ENCODE results near the gene KIAA1191. TPM values are rescaled to one million over a fixed set of nuclear protein-coding genes. Genes with fewer than 3 reads are reported as not detected.
"Not testable (repeated sequence)": the region's sequence is repeated elsewhere in the genome, so short reads cannot be mapped to it uniquely, and the experiment has no call there.

Gene KIAA1191, protein sequence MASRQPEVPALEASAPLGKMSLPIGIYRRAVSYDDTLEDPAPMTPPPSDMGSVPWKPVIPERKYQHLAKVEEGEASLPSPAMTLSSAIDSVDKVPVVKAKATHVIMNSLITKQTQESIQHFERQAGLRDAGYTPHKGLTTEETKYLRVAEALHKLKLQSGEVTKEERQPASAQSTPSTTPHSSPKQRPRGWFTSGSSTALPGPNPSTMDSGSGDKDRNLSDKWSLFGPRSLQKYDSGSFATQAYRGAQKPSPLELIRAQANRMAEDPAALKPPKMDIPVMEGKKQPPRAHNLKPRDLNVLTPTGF
- 154 and 160 TPM in 2 replicates for total RNA-seq

DNA sequence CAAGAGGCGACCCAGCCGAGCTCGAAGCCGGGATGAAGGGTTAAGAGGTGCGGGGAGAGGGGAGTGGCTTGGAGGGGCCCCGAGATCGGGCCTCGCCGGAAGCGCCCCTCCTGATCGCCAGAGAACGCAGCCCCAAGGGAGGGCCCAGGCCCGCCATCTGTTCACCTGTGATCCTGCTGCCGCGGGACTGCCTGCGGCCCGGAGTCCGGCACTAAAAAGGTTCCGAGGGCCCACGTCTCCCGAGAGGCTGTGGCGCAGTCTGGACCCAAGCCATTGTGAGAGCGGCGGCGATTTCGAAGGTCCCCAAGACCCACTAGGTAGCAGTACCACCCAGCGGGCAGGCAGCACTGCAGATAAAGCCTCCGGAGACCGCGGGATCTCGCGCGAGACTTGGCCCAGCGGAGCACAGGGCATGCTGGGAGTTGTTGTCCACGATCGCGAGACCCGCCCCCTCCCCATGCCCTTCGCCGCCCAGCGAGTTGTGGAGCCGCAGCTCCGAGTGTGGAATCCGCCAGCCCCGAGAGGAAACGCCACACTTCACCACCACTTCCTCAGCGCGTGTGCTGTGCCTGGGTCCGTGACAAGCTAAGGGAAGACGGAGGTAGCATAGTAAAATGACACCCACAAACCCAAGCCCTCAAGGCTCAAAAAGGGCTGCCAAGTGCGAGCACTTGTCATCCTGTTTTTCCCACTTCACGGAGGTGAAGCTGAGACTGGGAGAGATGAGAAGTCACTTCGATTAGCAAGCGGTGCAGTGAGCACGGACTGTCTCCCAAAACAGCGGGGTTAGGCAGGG lies at the start of gene KIAA1191:
TSS of gene KIAA1191 (minus strand) at position 328 of the 796 bp plus-strand sequence. CDS start 2,256 bp downstream, outside the sequence.
- DNase-seq (ENCODE audit: extremely low read depth, low read depth, low spot score): peak; percentile 48

DNA sequence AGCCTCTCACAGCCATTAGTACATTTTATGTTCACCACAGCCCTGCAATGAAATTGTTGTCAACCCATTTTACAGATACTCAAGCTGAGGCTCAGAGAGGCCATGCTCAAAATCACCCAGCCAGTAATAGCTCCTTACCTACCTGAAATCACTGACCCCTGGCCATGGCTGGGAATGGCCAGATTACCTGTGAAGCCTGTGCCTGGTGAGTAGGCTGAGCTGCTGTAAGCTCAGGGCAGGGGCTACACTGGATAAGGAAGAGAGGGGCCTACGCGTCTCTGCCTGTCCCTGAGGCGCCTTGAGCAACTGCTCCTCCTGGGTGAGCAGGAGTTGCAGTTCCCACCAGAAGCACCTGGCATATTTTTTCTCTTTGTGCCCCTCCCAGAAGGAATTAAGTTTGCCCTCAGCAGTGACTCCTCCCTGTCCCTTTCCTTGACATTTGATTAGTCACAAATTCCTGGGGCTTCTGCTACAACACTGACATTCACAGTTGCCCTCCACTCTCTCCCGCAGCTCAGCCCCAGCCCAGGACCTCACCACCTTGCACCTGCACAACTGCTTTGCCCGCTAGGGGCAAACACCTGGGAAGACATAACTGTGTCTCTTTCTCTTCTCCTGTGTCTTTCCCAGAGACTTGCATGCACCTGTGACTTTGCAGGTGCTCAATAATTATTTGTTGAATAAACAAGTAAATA lies 49.1 kb upstream of the KIAA1191 start:
- no peak for DNase-seq (ENCODE audit: extremely low read depth, low read depth, low spot score)

DNA sequence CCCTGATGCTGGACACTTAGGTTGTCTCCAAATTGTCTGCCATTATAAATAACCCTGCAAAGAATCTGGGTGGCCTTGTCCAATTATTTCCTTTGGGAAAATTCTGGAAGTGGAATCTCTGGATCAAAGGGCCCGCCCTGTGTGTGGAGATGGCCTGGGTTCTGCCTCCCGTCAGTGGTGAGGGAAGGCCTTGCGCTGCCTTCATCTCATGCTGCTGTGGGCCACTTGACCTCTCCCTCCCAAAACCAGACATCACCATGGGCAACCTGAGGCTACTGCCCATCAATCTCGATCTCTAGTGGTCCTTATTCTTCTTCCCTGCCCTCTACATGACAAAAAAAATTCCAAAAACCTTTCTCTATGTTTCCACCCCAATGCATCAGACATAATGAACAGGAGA lies 48.2 kb upstream of the KIAA1191 start:
- no peak for DNase-seq (ENCODE audit: extremely low read depth, low read depth, low spot score)

DNA sequence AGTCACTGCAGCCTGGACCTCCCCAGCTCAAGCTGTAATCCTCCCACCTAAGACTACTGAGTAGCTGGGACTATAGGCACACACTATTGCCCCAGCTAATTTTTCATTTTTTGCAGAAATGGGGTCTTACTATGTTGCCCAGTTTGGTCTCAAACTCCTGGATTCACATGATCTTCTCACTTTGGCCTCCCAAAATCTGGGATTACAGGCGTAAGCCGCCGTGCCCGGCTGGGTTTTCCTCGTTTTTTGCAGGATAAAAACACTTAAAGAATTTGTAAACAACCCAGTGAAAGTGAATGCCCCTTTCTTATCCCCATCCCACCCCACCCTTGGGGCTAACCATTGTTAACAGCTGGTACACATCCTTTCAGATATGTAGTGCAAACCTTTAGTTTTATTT lies 47.0 kb upstream of the KIAA1191 start:
- no peak for DNase-seq (ENCODE audit: extremely low read depth, low read depth, low spot score)

DNA sequence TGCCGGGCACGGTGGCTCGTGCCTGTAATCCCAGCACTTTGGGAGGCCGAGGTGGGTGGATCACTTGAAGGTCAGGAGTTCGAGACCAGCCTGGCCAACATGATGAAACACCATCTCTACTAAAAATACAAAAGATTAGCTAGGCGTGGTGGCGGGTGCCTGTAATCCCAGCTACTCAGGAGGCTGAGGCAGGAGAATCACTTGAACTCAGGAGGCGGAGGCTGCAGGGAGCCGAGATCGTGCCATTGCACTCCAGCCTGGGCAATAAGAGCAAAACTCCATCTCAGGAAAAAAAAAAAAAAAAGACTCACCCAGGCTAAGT lies 46.6 kb upstream of the KIAA1191 start:
- not testable (repeated sequence) for DNase-seq (ENCODE audit: extremely low read depth, low read depth, low spot score)

DNA sequence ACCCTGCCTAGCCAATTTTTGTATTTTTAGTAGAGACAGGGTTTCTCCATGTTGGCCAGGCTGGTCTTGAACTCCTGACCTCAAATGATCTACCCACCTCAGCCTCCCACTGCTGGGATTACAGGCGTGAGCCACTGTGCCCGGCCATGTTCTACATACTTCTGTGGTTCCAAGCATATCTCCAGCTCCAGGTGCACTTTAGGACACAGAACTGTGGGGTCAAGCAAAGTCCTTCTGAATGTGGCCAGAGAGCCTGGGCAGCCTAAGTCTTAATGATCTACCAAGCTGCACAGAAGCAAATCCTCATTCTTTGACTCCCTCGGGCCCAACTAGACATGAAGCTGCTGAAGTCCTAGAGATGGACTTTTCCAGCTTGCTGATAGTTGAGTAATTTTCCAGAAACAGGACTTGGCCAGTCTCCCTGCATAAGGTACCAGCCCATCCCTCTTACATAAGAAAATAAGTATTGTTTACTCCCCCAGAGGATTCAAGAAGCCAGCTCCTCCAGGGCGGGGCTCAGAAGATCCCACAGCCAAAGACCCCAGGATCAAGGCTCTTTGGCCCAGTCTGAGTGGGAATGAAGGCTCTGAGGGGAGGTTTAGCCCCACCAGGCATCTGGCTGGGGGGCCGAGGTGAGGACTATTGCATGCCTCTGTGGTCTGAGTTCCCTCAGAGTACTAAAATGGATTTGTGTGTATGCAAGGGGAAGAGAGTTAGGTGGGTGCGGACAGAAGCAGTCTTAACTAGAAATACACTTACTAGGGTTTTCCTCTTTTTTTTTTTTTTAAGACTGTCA lies 46.1 kb upstream of the KIAA1191 start:
- no peak for DNase-seq (ENCODE audit: extremely low read depth, low read depth, low spot score)

DNA sequence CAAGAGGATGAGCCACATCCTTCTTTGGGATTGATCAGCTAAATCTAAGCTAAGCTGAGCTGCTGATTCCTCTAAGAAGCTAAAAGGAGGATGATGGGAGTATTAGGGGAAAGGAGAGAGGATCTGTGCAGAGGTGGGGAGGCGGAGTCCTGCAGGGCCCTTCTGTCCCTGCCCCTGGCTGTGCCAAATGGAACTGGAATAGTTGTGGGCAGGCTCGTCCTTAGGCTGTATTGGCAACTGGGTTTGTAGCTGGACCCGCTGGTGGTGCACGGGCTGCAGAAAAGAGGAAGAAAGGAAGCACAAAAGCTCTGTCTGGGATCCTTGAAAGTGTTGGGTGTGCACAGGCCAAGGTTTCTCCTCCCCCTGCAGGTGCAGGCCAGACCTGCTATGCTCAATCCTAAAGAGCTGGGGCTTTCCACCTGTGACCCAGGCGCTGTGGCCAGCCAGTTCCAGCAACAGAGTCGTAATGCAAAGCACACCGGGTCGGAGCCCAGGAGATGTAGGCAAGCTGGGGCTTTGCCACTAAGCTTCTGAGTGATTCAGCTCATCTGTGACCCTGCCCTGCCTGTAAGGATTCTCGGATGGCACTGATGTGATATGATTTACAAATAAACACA lies 45.0 kb upstream of the KIAA1191 start:
- no peak for DNase-seq (ENCODE audit: extremely low read depth, low read depth, low spot score)

DNA sequence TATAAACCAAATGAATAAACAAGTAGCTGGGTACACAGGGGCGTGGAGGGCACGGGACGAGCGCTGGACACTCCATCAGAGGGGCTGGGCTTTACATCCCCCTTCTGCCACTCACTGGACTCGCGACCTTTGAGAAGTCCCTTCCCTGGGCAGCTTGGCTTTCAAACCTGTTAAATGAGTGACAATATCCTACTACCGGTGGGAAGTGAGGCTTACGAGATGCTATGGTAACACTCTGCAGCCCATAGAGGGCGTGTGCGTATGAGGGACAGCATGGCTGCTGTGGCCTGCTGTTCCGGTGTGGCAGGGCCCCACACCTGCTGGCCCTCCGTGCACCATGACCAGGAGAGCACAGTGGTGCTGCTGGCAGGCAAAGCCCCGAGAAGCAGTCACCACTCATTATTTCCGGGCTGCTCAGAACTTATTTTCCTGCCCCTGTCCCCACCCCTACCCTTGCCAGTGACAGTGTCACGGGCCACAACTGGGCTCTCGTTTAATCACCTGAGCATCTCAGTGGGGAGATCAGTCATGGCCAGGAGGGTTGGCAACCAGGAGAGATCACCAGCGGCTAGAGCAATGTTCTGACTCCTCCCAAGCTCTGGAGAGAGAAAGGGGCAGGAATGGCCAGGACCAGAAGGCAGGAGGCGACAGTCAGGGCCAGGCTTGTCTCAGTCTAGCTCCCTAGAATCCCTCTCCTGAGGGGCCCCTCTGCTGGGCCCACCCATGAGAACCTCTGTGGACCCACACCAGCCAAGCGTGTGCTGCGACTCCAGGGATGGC lies 44.3 kb upstream of the KIAA1191 start:
- DNase-seq (ENCODE audit: extremely low read depth, low read depth, low spot score): no peak

DNA sequence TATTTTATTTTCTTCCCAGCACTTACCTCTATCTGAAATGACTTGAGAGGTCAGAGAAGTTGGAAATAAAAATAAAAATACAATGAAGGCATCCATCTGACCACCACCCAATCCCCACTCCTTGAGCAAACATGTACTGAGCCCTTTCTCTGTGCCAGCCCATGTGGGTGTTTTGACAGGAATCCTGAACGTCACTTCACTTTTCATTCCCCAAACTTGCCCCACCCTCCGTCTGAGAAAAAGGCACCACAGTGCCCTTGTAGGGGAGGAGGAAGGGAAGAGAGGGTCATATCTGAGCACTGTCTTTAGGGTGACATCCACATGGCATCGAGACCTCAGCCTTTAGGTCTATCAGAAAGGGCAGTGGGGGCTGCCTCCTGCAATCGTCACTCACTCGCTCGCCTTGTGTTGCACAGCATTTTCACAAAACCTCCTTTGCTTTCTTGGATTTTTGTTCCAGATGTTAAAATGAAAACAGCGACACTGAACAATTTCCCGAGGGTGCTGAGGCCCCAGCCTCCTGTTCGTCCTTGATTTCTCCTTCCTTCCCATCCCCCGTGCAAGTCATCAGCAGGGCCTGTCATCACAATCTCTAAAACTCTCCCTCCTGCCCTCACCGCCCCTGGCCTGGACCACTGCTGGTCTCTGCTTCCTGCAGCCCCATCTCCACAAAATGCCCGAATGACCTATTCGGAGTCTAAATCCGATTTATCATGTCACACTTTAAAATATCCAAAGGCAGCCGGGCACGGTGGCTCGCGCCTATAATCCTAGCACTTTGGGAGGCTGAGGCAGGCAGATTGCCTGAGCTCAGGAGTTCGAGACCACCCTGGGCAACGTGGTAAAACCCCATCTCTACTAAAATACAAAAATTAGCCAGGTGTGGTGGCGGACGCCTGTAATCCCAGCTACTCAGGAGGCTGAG lies 40.0 kb upstream of the KIAA1191 start:
- DNase-seq (ENCODE audit: extremely low read depth, low read depth, low spot score): no peak

DNA sequence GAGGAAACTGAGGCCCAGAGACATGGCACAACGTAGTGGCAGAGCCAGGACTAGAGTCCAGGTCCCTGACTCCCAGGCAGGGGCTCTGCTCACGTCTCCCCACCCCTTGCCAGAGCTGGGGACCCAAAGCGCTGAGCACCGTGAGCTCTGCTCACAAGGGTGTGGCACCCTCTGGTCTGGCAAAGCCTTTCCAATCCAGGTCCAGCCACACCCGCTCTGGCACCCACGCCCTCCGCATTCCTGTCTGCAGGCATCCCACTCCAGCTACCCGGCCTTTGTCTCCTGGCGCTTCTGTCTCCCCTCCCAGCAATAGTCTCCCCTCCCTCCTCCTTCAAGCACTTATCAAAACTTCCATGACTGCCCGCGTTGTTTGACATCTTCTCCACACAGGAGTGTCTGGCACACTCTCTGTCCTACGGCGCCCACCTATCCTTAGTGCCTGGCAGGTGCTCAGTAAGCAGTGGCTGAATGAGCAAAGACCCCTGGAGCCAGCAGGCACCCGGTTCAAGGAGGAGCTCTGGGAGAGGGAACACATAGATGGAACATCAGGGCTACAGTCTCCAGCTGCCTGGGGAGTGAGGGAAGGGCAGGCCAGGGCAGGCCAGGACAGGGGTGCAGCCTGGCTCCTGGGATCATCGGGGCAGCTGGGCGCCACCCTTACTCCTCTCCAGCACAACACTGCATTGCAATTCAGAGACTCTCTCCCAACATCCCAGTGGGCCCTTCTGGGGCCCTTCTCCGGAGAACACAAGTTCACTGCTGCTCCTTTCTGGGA lies 39.0 kb upstream of the KIAA1191 start:
- no peak for DNase-seq (ENCODE audit: extremely low read depth, low read depth, low spot score)

DNA sequence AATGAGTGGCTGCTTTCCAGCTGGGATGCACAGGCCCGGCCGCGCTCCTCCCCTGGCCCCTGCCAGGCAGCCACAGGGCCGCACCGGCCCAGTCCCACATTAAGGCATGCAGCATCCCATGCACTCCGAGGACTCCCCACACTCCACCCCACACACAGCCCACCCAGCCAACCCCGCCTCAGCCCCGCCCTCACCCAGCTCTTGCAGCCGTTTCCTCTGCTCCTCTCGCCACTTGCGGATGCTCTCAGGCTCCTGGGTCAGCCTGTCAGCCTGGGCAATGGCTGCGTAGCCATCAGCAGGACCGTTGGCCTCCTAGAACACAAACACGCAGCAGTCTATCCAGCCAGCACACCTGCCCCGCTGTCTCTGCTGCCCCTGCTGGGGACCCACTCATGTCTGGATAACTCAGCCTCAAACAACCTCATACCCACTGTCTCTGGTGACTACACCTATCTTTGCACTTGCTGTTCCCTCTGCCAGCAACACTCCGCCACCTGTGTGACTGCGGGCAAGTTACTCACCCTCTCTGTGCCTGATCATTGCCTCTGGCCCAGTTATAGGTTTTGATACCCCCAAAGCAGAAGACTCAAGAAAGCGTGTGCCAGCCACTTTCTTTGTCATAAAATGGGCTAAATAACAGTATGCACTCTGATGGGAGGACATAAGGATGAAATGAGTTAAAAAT lies 36.3 kb upstream of the KIAA1191 start:
- no peak for DNase-seq (ENCODE audit: extremely low read depth, low read depth, low spot score)

DNA sequence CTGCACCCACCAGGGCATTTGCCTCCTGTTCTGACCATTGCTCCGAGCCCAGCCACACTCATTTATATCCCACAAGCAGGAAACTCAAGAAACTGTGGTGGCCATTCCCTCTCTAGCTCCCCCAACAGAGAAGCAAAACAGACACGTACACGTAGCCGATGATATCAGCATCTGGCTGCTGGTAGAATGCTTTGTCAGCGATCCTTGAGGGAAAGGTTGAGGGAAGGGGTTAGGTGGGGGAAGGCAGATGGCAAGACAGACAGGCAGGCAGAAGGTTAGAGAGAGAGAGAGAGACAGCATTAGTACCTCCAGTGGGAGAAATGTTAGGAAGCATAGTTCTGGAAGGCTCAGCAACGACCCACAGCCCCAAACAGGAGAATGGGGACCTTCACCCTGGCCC lies 34.8 kb upstream of the KIAA1191 start:
- no peak for DNase-seq (ENCODE audit: extremely low read depth, low read depth, low spot score)

DNA sequence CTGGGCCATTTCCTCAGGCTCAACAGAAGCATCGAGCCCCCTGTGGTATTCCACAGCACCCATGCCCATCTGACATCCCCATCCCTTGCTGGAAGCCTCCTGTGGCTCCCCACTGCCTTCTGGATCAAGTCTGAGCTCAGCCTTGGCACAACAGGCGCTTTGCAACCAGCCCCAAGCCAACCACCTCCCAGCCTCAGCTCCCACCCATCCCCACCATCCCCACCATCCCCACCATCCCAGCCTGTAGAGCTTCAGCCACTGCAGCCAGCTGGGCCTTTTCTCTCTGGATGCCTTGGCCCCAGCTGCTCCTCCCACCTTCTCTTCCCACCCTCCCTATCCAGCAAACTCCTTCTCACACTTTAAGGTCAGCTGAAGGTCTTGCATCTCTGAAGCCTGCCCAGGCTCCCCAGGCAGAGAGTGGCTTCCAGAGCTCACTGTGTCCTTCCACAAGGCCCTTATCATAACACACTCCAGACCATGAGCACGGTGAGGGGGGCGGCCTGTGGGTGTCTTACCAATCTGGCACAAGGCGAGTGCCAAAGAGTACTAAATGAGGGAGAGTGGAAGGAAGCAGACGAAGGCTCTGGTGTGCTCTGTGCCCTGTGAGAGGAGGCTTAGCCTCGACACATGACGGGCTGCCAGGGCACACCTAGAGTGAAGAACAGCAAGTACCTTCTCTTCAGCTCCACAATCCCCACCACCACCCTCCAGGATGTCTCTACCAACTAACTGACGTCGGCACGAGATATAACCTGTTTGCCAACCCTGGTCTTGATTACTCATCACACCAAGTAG lies 33.5 kb upstream of the KIAA1191 start:
- DNase-seq (ENCODE audit: extremely low read depth, low read depth, low spot score): no peak

DNA sequence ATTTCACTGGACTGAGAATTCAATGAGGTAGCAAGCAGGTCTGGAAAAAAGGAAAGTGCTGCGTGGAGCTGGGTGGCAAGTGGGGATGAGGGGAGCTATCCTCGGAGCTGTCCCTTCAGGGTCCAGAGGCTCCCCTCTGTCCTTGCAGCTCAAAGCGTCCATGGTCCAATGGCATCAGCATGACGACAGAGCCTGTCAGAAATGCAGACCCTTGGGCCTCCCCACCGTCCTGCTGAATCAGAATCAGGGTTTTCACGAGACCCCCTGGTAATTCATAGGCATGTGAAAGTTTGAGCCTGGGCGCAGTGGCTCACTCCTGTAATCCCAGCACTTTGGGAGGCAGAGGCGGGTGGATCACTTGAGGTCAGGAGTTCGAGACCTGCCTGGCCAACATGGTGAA lies 32.5 kb upstream of the KIAA1191 start:
- no peak for DNase-seq (ENCODE audit: extremely low read depth, low read depth, low spot score)

DNA sequence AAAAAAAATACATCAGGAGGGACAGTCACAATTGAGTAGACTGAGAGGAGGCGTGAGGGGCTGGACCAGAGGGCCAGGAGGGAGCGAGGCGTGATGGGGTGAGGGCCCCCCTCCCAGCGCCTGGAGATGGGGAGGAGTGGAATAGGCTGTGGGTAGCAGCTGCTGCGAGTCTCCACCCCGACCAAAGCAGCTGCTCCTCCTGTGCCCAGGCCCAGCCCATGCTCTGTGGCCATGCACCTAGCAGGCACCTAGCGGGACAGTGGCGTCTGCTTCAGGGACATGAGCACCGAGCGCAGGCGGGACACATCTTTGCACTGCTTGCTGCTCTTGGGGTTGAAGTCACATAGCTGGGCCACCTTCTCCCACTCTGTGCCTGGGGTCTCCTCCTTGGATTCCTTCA lies 31.0 kb upstream of the KIAA1191 start:
- DNase-seq (ENCODE audit: extremely low read depth, low read depth, low spot score): no peak

DNA sequence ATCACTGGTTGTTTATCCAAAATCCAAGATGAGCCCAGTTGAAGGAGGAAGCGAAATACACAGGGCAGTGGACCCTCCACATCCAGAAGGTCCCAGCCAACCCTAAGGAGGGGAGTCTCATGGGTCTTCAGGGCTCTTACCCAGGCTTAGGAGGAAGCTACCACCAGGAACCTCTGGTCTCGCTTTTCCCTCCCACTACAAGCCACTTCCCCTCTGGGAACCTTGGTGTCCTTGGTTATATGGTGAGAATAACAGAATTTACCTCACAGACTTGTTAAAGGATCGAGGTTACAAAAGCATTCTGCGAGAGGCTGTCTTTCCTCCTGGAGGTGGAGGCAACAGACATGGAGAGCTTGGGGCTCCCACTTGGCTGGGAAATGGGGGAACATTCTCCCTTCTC lies 30.4 kb upstream of the KIAA1191 start:
- no peak for DNase-seq (ENCODE audit: extremely low read depth, low read depth, low spot score)

DNA sequence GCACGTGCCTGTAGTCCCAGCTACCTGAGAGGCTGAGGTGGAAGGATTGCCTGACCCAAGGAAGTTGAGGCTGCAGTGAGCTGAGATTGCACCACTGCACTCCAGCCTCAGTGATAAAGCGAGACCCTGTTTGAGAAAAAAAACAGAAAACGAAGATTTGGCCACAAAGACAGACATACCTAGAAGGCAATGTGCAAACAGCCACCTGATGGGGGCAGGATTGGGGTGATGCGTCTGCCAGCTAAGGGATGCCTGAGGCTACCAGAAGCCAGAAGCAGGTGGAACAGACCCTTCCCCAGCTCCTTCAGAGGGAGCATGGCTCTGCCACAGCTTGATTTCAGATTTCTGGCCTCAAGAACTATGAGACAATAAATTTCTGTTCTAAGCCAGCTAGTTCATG lies 29.9 kb upstream of the KIAA1191 start:
- no peak for DNase-seq (ENCODE audit: extremely low read depth, low read depth, low spot score)

Measured in glomerular endothelial cell (primary cell).